Right ventricle myocardium superior (tissue), 1 donor: ENCODE results near the gene DCHS2. TPM values are rescaled to one million over a fixed set of nuclear protein-coding genes. Genes with fewer than 3 reads are reported as not detected.
A peak's percentile ranks its signal among the peaks of the same experiment; 100 is the strongest.

Source experiments
- ATAC-seq: fragments of 200-7000 bp; cut with Tn5 transposase; one replicate; pipeline ENCODE4 v1.9.1; 2020; ENCODE audit warnings: mild to moderate bottlenecking; ENCODE audit not compliant: poor library complexity
- DNase-seq: peaks from one replicate; pipeline ENCODE4 v3.0.0-alpha.2; 2020
- intact Hi-C: fragments of 100-400 bp; cut with DNase I; formaldehyde crosslinking; loops from one replicate; pipeline ENCODE4 v1.11.2; 2022
- total RNA-seq: library from RNA; stranded (reverse); fragmentation: NEBNext Ultra II Directional; extraction: Animal tissue kit (Norgen Biotek cat#: 25700); gene quantifications from one replicate; pipeline ENCODE4 v1.2.1, GENCODE V29; 2021
- donor health status: DM: no; HTN: yes; CAD: no; lungs with severe emphysema.

Gene DCHS2
- total RNA-seq, 1 donor from 2014 or later = not detected

DNA sequence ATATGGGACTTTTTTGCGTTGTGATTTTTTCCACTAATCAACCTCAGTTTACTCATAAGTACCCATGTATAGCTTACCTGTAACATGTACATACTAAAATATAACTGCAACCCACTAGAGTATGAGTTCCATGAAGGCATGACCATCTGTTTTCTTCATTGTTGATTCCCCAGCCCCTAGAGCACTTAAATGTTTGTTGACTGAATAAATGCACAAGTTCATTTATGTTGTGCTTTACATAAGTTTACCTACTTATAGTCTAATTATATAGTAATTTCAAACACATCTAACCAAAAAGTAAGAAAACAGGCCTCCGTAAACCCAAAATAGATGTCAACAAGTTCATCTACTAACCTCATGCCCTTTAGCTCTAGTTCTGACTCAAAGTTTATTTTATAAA is 34.7 kb downstream of the DCHS2 start:
- DNase-seq (no peak), ATAC-seq (no peak)
- intact Hi-C loops = no loop called here

DNA sequence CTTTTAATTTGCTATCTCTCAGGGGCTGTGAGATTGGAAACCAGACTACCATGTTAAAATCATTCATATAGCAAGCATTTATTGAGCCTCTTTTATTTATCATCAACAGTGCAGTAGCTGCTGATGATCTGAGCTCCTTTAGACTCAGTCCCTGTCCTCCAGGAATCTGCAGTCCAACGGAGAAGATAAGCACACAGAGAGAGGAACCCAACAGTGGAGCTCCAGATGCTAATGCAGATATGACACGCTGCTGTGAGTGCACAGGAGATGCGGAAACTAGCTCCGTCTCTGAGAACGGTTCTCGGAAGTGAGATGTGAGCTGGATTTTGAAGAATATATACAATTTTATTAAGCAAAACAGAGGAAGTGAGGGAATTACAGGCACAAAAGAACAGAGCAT is 35.4 kb downstream of the DCHS2 start:
- no peak for ATAC-seq
- no peak for DNase-seq
- intact Hi-C loops = no loop called here

DNA sequence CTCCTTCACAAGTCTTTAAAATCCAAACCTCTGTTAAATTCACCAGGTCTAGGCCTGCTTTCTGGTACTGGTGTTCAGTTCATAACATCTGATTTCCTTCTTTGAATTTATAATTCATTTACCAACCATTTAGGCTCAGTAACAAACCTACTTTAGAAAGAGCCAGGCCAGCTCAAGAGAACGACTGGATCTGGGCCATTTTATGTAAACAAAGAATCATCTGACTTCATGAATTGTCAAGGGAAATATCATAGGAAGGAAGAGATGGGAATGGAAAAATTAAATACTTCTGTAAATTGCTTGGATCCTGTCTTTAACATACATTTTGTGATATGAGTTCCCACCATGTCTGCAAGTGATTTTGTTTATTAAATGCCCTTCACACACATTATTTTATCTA is 36.5 kb downstream of the DCHS2 start:
- ATAC-seq (no peak), DNase-seq (no peak)
- intact Hi-C loops = no loop called here

DNA sequence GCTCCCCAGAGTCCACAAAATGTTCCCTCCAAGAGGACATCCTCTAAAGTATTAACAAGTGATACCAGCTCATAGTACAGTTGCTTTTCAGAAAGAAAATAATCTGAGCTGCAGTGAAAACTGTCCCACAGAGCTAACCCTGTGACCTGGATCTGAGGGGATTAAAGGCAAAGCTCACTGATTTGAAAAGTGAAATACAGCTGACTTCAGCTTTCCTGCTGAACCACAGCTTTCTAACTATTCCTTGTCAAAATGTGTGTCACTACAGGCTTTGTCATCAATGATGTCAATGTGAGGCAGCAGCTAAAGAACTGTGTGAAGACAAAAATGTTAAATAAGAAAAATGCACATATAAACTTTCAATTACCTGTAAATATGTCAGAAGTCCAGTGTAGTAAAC is 36.9 kb downstream of the DCHS2 start:
- ATAC-seq (no peak), DNase-seq (no peak)
- intact Hi-C loops = no loop called here

DNA sequence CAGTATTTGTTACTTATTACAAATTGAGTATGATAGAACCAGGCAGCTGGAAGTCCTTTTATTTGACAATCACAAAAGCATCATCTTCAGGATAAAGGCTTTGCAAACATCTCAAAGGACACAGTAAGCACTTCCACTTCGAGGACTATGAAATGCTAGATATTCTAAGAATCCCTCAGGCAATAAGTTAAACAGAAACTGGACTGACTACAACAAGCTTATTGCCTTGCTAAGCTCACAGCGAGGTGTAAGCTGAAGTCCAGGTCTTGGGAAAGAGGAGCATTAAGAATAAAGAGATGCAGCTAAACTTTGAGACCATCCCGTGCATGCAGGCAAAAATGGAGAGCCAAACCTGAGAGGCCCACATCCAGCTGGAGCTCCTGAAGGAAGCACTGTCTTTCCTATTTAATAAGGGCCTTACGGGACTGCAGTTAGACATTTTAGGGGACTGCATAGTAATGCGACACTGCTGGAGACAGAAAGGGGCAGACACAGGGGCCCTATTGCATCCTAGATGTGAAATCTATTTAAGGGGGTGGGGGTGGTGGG is 38.7 kb downstream of the DCHS2 start:
- intact Hi-C loops = no loop called here
- ATAC-seq (no peak), DNase-seq (no peak)

DNA sequence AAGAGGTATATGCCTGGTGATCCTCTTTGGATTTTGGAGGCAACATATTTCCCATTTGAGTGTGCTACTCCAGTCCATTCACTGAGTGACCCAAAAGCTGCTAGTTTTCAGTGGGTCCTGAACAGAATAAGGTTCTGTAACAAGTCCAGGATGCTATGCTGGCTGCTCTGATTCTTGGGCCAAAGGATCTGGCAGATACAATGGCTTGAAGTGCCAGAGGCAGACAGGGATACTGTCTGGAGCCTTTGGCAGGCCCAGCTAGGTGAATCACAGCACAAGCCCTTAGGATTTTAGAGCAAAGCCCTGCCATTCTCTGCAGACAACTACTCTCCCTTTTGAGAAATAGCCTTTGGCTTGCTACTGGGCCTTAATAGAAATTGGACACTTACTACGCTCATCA is 40.6 kb downstream of the DCHS2 start:
- ATAC-seq (no peak), DNase-seq (no peak)
- intact Hi-C loops = no loop called here

DNA sequence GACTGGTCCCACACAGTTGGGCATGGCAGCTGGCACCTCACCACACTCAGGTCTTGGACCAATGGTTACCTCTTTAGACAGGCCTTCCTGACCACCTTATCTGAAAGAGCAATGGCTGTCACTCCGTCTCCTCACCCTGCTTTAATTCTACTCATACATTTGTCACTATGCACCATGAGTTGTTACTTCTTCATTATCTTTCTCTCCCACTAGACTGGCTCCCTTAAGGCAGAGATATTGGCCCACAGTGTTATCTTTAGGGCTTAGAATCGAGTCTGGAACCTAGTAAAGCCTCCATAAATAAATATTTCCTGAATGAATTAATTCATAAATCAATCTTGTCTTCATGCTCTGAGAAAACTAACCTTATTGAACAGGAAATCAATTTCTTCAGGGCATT is 46.6 kb downstream of the DCHS2 start:
- intact Hi-C loops = no loop called here
- ATAC-seq (no peak), DNase-seq (no peak)

DNA sequence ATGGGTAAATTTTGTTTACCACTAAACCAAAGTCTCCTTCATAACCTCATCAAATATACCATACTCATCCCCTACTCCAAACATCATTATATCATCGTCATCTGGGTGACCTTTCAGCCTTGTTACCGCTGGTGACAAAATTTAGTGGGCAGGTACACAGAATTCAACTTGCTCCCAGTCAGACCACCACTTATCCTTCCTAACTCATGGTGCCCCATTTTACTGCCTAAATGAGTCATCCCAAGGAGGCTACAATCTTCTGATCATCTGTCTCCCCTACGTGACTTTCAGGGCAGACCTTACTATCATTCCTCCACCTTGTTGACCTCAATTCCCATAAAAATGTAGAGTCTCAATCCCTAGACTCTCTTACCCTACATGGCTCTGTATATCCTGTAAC is 49.6 kb downstream of the DCHS2 start:
- intact Hi-C loops = no loop called here

DNA sequence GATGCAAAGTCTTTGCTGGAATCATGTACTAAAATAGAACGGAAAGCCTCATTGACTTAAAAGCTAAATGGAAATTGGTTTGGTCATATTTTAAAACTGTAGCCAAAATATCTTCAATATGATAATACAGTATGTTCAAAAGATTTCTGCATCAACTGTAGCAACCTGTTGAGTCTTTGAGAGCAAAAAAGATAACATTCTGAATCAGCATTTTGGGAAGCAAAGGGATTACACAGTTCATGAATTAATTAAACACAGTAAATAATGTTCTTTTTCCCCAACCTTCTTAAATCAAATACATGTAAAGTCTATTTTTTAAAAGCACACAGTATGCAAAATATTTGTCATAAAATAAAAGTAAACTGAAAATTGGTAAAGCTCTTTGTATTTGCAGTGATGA is 50.5 kb downstream of the DCHS2 start:
- intact Hi-C loops = no loop called here

More for the DNA sequence above, 49.6 kb downstream of the DCHS2 start:
- ATAC-seq = no peak
- no peak for DNase-seq

DNA sequence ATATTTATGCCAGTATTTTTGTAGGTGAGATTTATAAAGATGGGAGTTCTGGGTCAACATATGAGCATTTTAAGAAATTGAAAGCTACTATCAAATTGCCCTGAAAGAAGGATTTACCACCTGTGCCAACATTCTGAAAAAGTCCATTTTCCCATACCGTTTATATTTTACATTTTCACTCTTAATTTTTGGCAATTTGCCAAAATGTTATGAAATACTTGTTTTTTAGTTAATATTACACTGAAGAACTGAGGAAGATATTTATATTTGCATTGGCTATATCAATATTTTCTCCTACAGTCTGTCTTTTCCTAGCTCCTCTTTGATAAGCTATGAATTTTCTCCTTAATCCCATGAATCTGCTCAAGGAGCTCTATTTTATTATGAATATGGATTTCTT is 52.4 kb downstream of the DCHS2 start:
- DNase-seq (no peak), ATAC-seq (no peak)
- intact Hi-C loops = no loop called here

More for the DNA sequence above, 50.5 kb downstream of the DCHS2 start:
- DNase-seq = no peak
- ATAC-seq = no peak

DNA sequence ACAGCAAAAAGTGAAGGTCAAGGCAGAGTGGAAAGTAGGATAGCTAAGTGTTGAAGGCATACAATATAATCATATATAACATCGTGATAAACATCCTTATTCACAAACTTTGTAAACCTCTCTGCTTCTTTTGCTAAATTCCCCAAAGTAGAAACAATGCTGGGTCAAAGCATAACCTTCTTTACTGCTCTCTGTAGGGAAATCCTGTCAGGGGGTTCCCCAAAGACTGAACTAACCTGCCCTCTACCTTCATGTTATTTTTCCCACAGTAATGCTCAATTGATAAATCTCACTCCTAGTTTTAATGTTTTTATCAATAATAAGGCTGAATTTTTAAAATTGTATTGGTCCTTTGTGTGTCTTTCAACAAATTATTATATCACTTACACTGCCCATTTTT is 55.7 kb downstream of the DCHS2 start:
- no peak for ATAC-seq
- no peak for DNase-seq
- intact Hi-C loops = no loop called here

DNA sequence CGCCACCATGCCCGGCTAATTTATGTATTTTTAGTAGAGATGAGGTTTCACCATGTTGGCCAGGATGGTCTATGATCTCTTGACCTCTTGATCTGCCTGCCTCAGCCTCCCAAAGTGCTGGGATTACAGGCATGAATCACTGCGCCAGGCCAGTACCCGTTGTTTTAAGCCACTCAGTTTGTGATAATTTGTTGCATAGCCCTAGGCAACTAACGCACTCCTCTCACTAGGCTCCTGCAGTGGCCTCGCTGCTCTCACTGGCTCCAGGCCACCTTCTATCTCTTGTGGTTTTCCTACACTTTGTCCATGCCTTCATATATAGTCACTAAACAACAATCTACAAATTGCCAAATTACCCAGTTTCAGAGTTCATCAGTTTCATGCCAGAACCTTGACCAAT is 58.1 kb downstream of the DCHS2 start:
- ATAC-seq (no peak), DNase-seq (no peak)
- intact Hi-C loops = no loop called here

DNA sequence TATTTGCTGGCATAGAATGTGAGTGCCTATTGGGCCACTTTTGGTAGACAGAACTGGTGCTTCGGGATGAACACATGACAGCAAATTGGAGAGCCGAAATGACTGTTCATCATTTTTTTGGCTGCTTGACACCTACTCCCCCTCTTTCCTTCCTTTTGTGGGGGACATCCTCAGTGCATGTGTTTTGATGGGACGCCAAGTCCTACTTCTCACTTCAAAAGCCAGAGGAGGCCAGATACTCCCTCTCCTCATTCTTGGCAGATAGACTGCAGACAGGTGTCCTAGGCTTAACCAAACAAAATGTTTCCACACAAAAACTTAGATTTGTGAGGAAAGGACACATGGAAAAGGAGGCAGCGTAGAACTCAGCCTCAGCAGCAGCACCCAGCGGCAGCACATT is 62.4 kb downstream of the DCHS2 start:
- intact Hi-C loops = no loop called here
- no peak for ATAC-seq
- DNase-seq = no peak

DNA sequence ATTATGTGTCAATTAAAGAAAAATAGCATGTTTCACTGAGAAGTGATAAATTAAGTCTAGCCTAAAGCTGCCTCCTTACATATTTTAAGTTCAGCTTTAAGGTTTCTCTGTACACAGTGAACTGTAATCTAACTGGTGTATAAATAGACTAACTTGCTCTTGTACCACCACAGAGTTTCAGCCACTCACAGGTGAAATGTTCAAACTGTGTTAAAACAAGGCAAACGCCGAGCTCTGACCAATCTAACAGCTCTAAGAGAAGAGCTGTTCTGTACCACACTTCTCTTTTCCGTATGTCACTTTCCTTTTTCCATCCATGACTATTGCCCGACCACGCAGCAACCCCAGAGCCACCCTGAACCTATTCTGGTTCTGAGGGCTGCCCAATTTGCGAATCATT is 64.5 kb downstream of the DCHS2 start:
- intact Hi-C loops = no loop called here
- DNase-seq (no peak), ATAC-seq (no peak)

DNA sequence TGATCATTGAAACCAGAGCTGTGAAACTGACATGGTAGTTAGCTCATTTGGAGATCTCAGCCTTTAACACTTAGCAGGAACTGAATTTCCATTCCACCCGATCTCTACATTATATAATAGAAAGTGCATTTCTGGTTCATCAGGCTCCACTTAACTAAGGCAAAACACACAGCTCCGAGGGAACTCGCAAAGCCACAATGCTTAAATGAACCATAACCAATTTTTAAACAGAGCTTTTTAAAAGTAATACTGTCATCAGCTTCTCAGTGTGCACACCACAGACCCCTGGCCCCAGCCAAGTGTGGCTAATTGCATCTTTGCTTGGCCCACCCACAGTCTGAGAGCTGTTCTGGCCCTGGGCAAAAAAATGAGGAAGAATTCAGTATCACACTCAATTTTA is 66.1 kb downstream of the DCHS2 start:
- no peak for ATAC-seq
- intact Hi-C loops = no loop called here
- no peak for DNase-seq

DNA sequence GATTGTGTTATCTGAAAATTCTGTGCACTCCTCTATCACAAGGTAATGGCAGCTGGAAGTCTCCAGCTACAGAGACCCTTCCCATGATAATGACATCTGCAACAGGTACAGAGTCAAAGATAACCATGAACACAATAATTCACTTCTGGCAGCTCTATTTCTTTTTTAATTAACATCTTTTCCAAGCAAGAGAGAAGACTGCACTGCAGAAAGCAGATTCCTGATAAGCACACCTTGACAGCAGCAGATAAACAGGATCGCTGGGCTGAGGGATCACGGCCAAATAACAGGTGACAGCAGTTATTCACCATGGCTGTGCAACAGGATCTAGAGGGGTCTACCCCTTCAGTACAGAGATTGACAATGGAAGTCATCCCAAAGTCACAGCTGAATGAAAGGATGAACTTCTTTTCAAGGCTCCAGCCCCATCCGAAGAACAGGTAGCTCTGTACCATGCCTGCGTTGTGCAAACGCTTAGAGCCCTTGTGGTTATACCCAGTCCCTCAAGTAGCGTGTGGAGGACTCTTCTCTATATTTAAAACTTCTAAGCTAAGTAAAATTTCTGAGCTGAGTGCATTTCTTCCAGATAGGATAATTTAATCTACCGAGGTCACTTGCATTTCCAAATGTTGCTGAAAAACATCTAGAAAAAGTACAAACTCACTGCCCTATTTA is 66.7 kb downstream of the DCHS2 start:
- intact Hi-C loops = no loop called here
- DNase-seq (no peak), ATAC-seq (no peak)

DNA sequence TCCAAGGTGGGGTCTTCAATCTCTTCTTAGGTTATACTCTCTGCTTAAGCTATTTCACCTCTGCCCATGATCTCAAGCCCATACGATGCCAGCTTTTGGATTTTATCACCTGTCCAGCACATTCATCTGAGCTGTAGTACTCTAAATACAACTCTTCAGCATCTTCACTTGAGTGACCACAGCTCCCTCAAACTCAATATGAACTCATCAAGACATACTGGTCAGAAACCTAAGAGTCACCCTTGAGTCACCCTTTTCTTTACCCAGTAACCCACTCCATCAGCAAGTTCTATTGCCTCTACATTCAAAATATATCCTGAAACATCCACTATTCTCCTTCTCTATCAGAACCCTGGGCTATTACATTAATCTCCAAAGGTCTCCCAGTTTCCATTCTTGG is 69.4 kb downstream of the DCHS2 start:
- ATAC-seq (no peak), DNase-seq (no peak)
- intact Hi-C loops = no loop called here

DNA sequence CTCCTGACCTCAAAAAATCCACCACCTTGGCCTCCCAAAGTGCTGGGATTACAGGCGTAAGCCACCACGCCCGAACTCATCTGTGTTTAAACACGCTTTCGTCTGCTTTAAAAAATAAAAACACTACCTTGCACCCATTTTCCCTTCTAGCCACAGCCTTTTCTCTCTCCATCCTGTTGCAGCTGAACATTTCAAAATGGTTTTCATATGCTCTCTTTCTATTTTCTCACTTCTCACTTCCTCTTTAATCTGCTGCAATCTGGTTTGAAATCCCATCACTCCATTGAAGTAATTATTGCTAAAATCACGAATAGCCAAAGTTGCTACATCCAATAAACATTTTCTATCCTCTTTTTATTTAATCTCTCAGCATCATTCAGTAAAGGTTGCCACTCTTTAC is 70.0 kb downstream of the DCHS2 start:
- ATAC-seq (no peak), DNase-seq (no peak)
- intact Hi-C loops = no loop called here

DNA sequence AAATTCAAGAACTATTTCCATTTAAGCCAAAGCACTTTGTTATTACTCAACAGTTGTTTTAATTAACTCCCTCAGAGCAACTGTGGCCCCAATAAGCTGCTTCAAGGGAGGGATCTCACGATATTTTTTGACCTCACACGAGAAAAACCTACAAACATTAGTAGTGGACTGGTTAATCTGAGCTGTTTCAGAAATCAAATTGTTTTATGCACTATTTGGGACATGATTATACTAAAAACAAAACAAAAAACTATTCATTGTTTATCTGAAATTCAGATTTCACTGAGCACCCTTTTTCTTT is 74.3 kb downstream of the DCHS2 start:
- ATAC-seq (no peak), DNase-seq (no peak)
- intact Hi-C loops = no loop called here

DNA sequence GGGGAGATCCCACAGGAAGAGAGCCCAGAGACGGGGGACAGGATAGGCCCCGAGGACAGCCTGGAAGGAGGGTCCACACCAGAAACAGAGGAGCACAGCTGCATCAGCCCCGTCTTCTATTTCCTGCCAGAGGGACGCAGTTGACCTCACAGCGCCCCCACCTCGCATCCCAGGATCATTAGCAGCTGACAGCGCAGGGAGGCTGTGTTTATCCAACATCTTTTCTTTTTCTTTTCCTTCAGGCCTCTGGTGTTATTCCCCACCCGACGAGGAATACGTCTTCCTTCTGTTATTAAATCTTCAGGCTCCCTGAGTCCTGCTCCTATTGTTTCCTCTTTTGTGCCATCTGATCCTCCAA is 75.4 kb downstream of the DCHS2 start:
- ATAC-seq (peak; percentile 54), DNase-seq (peak; percentile 45)
- intact Hi-C loops = no loop called here

DNA sequence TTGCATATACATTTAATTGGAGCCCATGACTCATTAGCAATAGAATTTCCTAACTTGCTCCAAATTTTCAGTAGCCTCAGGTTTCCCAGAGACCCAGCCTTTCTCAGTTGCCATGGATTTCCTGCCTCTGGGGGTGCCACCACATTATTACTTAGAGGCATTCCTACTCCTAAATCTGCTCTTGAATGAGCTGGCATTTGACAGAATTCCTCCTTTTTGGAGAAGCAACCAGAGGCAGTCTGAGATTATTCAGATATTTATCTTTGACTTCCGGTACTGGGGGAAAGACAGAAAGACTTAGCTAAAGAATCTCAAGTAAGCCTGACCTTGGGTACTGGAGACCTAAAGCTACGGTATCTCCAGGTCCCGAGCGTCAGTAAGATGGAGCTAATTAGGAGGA is 76.3 kb downstream of the DCHS2 start:
- ATAC-seq (no peak), DNase-seq (no peak)
- intact Hi-C loops = no loop called here
